Measurements from ENCODE around the gene TMEM178A.

The TMEM178A gene

GRCh38 chr2:39682066-39682692 is 16.5 kb downstream of the TMEM178A start:
- no peak for DNase-seq

- DNase-seq: no peak
These were observed 17.4 kb downstream of the TMEM178A start for GRCh38 chr2:39683022-39683699.

GRCh38 chr2:39684464-39684863 is 18.7 kb downstream of the TMEM178A start:
- no peak for DNase-seq

GRCh38 chr2:39685126-39685525 is 19.4 kb downstream of the TMEM178A start:
- no peak for DNase-seq

- no peak for DNase-seq
These were observed 20.7 kb downstream of the TMEM178A start for GRCh38 chr2:39686456-39686855.

- no peak for DNase-seq
These were observed 22.5 kb downstream of the TMEM178A start for GRCh38 chr2:39688181-39688580.

- DNase-seq: no peak
These were observed 23.6 kb downstream of the TMEM178A start for GRCh38 chr2:39689272-39689841.

GRCh38 chr2:39689876-39690275 is 24.2 kb downstream of the TMEM178A start:
- no peak for DNase-seq

- no peak for DNase-seq
These were observed 27.5 kb downstream of the TMEM178A start for GRCh38 chr2:39693245-39693644.

- DNase-seq: no peak
These were observed 30.4 kb downstream of the TMEM178A start for GRCh38 chr2:39696101-39696553.

- no peak for DNase-seq
These were observed 31.1 kb downstream of the TMEM178A start for GRCh38 chr2:39696838-39697237.

GRCh38 chr2:39697454-39697853 is 31.7 kb downstream of the TMEM178A start:
- no peak for DNase-seq

- DNase-seq: no peak
These were observed 35.4 kb downstream of the TMEM178A start for GRCh38 chr2:39701137-39701536.

- no peak for DNase-seq
These were observed 37.6 kb downstream of the TMEM178A start for GRCh38 chr2:39703181-39703872.

- no peak for DNase-seq
These were observed 38.8 kb downstream of the TMEM178A start for GRCh38 chr2:39704540-39704939.

GRCh38 chr2:39705638-39706037 is 39.9 kb downstream of the TMEM178A start:
- DNase-seq: no peak

- DNase-seq: no peak
These were observed 40.6 kb downstream of the TMEM178A start for GRCh38 chr2:39706312-39706711.

GRCh38 chr2:39706945-39707344 is 41.2 kb downstream of the TMEM178A start:
- DNase-seq: no peak

GRCh38 chr2:39708003-39708402 is 42.3 kb downstream of the TMEM178A start:
- DNase-seq: no peak

GRCh38 chr2:39710807-39711206 is 45.1 kb downstream of the TMEM178A start:
- no peak for DNase-seq

- DNase-seq: no peak
These were observed 47.2 kb downstream of the TMEM178A start for GRCh38 chr2:39712953-39713352.

GRCh38 chr2:39715095-39715494 is 49.4 kb downstream of the TMEM178A start:
- DNase-seq: no peak

GRCh38 chr2:39715822-39716221 is 50.1 kb downstream of the TMEM178A start:
- DNase-seq: no peak

- no peak for DNase-seq
These were observed 51.4 kb downstream of the TMEM178A start for GRCh38 chr2:39717067-39717466.

All from CD4-positive, alpha-beta T cell treated with Interleukin-4 for 1 hour (primary cell).